ENCODE results near the gene EOMES.

- TF ChIP-seq CTCF (IDR thresholded peaks at IDR 0.05; ENCODE audit: low read depth, low read length), result no peak
- no peak for TF ChIP-seq POLR2A (IDR thresholded peaks at IDR 0.05; ENCODE audit: extremely low read depth, insufficient read length)
Measured at GRCh38 chr3:27740854-27741253, 18.7 kb upstream of the EOMES start.

All from NB4 (cell line).